ENCODE data around the gene DNAJC17.

DNA sequence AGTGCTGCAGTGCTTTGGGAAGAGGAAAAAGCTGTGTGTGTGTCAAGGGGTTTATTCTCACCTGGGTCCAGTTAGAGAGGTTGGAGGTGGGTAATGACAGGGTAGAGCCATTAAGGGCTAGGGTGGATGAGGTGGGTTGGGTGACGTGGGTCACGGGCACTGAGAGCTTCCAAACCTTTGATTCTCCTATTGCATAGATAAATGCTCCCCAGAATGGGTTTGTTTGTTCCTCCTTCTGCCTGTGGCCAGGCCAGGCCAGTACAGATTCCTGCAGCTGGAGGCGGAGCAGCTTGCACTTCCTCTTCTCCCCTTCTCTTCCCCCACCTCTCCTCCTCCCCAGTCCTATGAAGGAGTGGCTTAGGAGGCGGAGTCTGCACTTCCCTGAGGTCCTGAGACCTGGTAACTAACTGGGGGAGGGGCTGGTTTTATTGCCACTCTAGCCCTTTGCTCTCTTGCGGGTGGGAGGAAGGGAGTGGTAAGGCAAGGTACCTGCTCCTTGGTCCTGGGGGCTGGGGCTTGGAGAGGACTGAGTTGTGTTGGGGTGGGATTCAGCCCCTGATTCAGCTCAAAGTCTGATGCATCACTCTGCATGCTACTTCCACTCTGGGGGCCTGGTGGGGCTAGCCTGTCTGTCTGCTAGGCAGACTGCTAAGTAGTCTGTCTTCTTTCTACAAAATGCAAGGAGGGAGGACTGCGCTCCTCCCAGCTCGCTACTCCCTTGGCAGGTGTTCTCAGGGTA is 40.1 kb upstream of the DNAJC17 start:
- TF ChIP-seq, protein P1, sequence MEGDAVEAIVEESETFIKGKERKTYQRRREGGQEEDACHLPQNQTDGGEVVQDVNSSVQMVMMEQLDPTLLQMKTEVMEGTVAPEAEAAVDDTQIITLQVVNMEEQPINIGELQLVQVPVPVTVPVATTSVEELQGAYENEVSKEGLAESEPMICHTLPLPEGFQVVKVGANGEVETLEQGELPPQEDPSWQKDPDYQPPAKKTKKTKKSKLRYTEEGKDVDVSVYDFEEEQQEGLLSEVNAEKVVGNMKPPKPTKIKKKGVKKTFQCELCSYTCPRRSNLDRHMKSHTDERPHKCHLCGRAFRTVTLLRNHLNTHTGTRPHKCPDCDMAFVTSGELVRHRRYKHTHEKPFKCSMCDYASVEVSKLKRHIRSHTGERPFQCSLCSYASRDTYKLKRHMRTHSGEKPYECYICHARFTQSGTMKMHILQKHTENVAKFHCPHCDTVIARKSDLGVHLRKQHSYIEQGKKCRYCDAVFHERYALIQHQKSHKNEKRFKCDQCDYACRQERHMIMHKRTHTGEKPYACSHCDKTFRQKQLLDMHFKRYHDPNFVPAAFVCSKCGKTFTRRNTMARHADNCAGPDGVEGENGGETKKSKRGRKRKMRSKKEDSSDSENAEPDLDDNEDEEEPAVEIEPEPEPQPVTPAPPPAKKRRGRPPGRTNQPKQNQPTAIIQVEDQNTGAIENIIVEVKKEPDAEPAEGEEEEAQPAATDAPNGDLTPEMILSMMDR (conservative IDR thresholded peaks at IDR 0.05; ENCODE audit: low read length): no peak
- TF ChIP-seq EZH2phosphoT487 (IDR thresholded peaks at IDR 0.05; ENCODE audit: borderline replicate concordance, low read depth, low read length): no peak

Data from OCI-LY7 (cell line).